ENCODE data around the gene SPEF1.

The SPEF1 gene

DNA sequence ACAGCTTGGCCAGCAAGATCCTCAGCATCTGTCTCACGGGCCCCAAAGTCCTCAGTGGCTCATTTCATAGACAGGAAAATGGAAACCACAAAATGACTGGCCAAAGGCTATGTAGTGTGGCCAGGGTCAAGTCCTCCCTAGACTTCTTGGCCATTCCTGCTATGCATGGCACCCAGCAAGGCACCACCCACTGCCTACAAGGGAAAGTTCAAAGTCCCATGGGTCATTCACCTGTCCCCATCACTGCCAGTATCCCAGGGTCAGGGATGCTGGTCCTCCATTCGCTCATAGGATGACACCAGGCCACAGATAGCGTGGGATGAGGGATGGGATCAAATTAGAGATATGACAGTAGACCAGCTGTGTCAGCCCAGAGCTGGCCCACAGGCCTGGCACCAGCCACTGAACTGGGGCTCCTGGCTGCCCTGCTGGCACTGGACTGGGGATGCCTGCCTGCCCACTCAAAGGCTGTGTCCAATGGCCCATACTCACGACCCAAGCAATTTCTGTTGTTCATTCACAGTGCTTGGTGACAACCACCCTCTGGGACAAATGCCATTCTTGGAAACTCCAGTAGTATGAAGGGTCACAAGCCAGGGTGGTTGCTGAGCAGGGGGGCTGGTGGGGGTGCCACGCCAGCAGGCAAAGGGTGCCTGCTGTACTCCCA lies 25.3 kb downstream of the SPEF1 start:
- Mint-ChIP-seq H3K4me1 (ENCODE audit: low read depth) (peaks cover 6% of the 10 kb centered on the region), H3K27ac (no peak overlapping the region), H3K27me3 (no peaks in the 10 kb centered on the region), H3K9me3 (no peaks in the 10 kb centered on the region), H3K36me3 (ENCODE audit: low read depth) (peaks cover 61% of the 10 kb centered on the region), H3K4me3 (no peak overlapping the region)
- no peak for DNase-seq

DNA sequence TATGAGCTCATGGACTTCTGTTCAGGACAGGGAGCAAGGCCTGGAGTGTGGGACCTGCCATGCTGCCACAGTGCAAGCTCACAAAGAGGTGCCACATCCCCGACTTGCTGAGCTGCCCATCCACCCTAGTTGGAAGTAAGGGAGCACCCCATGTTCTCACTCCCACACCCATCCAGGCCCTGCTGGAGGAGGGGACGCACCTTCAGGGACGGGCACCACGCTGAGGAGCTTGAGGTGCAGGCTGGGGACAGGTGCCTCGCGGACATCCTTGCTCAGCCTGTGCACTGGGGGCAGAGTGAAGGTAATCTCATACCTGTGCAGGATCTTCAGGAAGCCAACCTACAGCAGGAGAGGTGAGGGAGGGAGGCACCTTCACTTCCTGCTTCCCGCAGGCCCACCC lies 26.0 kb downstream of the SPEF1 start:
- no peaks in the 10 kb centered on the region for H3K27me3 Mint-ChIP-seq
- H3K27ac Mint-ChIP-seq = no peak overlapping the region
- H3K4me1 Mint-ChIP-seq (ENCODE audit: low read depth) = peaks cover 8% of the 10 kb centered on the region
- no peak for DNase-seq
- no peaks in the 10 kb centered on the region for H3K9me3 Mint-ChIP-seq
- no peak overlapping the region for H3K4me3 Mint-ChIP-seq
- peaks cover 59% of the 10 kb centered on the region for H3K36me3 Mint-ChIP-seq (ENCODE audit: low read depth)

GRCh38 chr20:3754276-3754630 lies 27.0 kb downstream of the SPEF1 start:
- no peaks in the 10 kb centered on the region for H3K27me3 Mint-ChIP-seq
- no peak for DNase-seq
- no peaks in the 10 kb centered on the region for H3K9me3 Mint-ChIP-seq
- H3K27ac Mint-ChIP-seq = no peak overlapping the region
- H3K36me3 Mint-ChIP-seq (ENCODE audit: low read depth) = peaks cover 54% of the 10 kb centered on the region
- H3K4me3 Mint-ChIP-seq = no peak overlapping the region
- H3K4me1 Mint-ChIP-seq (ENCODE audit: low read depth) = peaks cover 8% of the 10 kb centered on the region

DNA sequence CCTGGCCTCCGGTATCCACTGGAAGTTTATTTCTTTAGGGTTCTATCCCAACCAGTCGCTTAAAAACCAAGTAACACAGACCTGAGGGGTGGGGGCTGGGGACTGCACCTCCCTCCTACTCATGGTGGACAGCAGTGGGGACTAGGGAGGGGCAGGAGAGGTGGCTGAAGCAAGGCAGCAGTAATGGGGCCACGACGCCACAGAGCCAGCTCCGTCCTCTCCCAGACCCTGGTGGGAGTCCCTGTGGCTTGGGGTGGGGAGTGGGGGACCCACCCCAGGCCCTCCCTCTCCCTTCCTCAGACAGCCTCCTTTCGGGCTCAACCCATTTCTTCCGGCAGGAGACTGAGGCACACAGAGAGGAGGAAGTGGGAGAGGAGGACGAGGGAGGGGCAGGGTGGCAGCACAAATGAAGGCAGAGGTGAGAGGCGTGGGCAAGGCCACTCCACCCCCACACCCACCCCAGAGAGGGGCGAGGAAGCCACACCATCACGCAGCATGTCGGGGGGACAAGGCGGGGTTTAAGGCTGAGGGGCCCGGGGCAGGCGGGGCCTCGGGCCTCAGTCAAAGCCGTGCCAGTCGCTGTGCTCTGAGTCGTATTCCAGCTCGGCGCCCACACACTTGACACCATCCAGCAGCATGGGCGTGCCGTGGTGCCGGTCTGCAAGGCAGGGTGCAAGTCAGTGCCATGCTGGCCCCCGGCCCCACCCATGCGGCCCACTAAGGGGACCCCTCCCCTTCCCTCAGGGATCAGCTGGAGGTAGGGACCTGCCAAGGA lies 27.6 kb downstream of the SPEF1 start:
- Mint-ChIP-seq H3K4me3 (no peak overlapping the region), H3K27ac (no peak overlapping the region), H3K27me3 (no peaks in the 10 kb centered on the region), H3K9me3 (no peaks in the 10 kb centered on the region), H3K4me1 (ENCODE audit: low read depth) (peaks cover 8% of the 10 kb centered on the region), H3K36me3 (ENCODE audit: low read depth) (peaks cover 51% of the 10 kb centered on the region)
- DNase-seq = no peak

GRCh38 chr20:3753098-3753497 lies 28.1 kb downstream of the SPEF1 start:
- peak; percentile 59 for DNase-seq
- H3K36me3 Mint-ChIP-seq (ENCODE audit: low read depth) = peaks cover 45% of the 10 kb centered on the region
- H3K27ac Mint-ChIP-seq = no peak overlapping the region
- H3K4me3 Mint-ChIP-seq = no peak overlapping the region
- H3K27me3 Mint-ChIP-seq = no peaks in the 10 kb centered on the region
- H3K9me3 Mint-ChIP-seq = no peaks in the 10 kb centered on the region
- H3K4me1 Mint-ChIP-seq (ENCODE audit: low read depth) = peaks cover 8% of the 10 kb centered on the region

- H3K36me3 Mint-ChIP-seq (ENCODE audit: low read depth) = peaks cover 38% of the 10 kb centered on the region
- no peak for DNase-seq
- peaks cover 8% of the 10 kb centered on the region for H3K4me1 Mint-ChIP-seq (ENCODE audit: low read depth)
- H3K4me3 Mint-ChIP-seq = peak overlapping the region; percentile 60
- no peaks in the 10 kb centered on the region for H3K9me3 Mint-ChIP-seq
- H3K27ac Mint-ChIP-seq = no peak overlapping the region
- H3K27me3 Mint-ChIP-seq = no peaks in the 10 kb centered on the region
These were observed 28.9 kb downstream of the SPEF1 start for GRCh38 chr20:3752386-3752759.

- Mint-ChIP-seq H3K4me1 (ENCODE audit: low read depth) (peaks cover 8% of the 10 kb centered on the region), H3K9me3 (no peaks in the 10 kb centered on the region), H3K36me3 (ENCODE audit: low read depth) (peaks cover 35% of the 10 kb centered on the region), H3K27ac (no peak overlapping the region), H3K27me3 (peaks cover under 1% of the 10 kb centered on the region), H3K4me3 (peak overlapping the region; percentile 60)
- peak; percentile 59 for DNase-seq
These were observed 29.4 kb downstream of the SPEF1 start for GRCh38 chr20:3751675-3752385.

DNA sequence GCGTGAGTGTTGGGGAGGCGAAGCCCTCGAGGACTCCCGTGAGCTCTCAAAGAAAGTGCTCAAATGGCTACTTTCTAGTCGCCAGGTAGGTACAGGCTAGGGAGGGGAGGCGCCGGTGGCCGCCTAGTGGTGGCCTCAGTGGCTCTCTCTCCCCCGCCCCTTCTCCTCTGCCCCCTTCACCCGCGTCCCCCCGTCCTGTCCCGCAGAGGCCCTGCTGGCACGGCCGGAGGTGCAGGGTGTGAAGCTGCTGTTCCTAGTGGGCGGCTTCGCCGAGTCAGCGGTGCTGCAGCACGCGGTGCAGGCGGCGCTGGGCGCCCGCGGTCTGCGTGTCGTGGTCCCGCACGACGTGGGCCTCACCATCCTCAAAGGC lies 30.0 kb downstream of the SPEF1 start:
- Mint-ChIP-seq H3K4me3 (no peak overlapping the region), H3K4me1 (ENCODE audit: low read depth) (peaks cover 8% of the 10 kb centered on the region), H3K36me3 (ENCODE audit: low read depth) (peaks cover 30% of the 10 kb centered on the region), H3K9me3 (no peaks in the 10 kb centered on the region), H3K27me3 (peaks cover 5% of the 10 kb centered on the region), H3K27ac (no peak overlapping the region)
- no peak for DNase-seq

- Mint-ChIP-seq H3K27me3 (peaks cover 10% of the 10 kb centered on the region), H3K36me3 (ENCODE audit: low read depth) (peaks cover 17% of the 10 kb centered on the region), H3K4me3 (no peak overlapping the region), H3K27ac (no peak overlapping the region), H3K4me1 (ENCODE audit: low read depth) (peaks cover 13% of the 10 kb centered on the region), H3K9me3 (no peaks in the 10 kb centered on the region)
- DNase-seq = peak; percentile 52
These were observed 31.3 kb downstream of the SPEF1 start for GRCh38 chr20:3749689-3750531.

DNA sequence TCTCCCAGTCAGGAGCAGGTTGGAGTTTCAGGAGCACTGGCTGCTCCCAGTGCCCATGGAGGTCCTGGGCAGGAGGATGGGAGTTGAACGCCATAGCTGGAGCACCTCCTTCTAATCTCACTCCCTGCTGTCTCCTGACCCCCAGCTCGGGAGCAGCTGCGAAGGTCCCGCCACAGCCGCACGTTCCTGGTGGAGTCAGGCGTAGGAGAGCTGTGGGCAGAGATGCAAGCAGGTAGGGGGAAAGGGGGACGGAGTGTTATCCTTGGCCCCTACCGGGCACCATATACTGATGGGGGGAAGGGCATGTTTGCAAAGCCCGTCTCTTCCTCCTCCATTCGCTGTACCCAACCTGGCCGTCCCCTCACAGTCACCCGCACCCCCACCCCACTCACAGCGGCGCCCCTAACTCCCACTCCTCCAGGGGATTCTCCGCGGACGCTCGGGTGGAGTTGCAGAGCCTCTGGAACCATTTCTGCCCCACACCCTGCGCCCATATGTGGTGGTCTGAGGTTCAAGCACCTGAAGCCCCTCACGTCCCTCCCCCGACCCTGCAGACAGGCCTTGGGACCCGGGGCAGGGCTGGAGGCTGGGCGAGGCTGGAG lies 32.1 kb downstream of the SPEF1 start:
- Mint-ChIP-seq H3K27ac (no peak overlapping the region), H3K9me3 (no peaks in the 10 kb centered on the region), H3K4me1 (ENCODE audit: low read depth) (peaks cover 17% of the 10 kb centered on the region), H3K27me3 (peaks cover 17% of the 10 kb centered on the region), H3K36me3 (ENCODE audit: low read depth) (peaks cover 10% of the 10 kb centered on the region), H3K4me3 (no peak overlapping the region)
- DNase-seq = no peak

GRCh38 chr20:3748073-3748472 lies 33.2 kb downstream of the SPEF1 start:
- Mint-ChIP-seq H3K27me3 (peaks cover 18% of the 10 kb centered on the region), H3K27ac (no peak overlapping the region), H3K36me3 (ENCODE audit: low read depth) (peaks cover 9% of the 10 kb centered on the region), H3K4me1 (ENCODE audit: low read depth) (peaks cover 17% of the 10 kb centered on the region), H3K9me3 (no peaks in the 10 kb centered on the region), H3K4me3 (no peak overlapping the region)
- DNase-seq = no peak

DNA sequence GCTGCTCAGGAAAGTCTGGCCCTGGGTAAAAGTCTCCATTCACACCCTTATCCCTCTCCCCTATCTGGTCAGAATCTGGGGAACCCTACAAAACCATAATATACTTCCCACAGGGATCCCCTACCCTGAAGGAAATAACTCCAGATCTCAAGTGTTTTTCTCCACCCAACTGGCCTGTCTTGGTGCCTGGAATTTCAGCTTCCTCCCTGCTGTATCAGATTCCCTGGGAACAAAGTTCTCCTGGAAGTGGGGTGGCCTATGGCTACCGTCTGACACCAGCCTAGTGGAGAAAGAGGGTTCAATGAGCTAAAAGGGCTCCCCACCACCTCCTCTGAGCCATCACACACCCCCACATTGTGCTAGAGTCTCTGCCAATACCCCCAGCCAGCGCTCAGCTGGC lies 33.8 kb downstream of the SPEF1 start:
- Mint-ChIP-seq H3K36me3 (ENCODE audit: low read depth) (peaks cover 9% of the 10 kb centered on the region), H3K4me3 (no peak overlapping the region), H3K27ac (no peak overlapping the region), H3K9me3 (no peaks in the 10 kb centered on the region), H3K27me3 (peaks cover 18% of the 10 kb centered on the region), H3K4me1 (ENCODE audit: low read depth) (peaks cover 16% of the 10 kb centered on the region)
- DNase-seq = no peak

- no peak for DNase-seq
- peaks cover 18% of the 10 kb centered on the region for H3K27me3 Mint-ChIP-seq
- peaks cover 1% of the 10 kb centered on the region for H3K36me3 Mint-ChIP-seq (ENCODE audit: low read depth)
- no peak overlapping the region for H3K4me3 Mint-ChIP-seq
- no peak overlapping the region for H3K27ac Mint-ChIP-seq
- peaks cover 10% of the 10 kb centered on the region for H3K4me1 Mint-ChIP-seq (ENCODE audit: low read depth)
- no peaks in the 10 kb centered on the region for H3K9me3 Mint-ChIP-seq
These were observed 35.5 kb downstream of the SPEF1 start for GRCh38 chr20:3745686-3746173.

Data from activated T-cell treated with anti-CD3 and anti-CD28 coated beads, Interleukin-2, amount 50 U/mL, for 24 hours (primary cell).